HG03095 (cell line): ENCODE results near the gene RHCE.
A peak's percentile ranks its signal among the peaks of the same experiment; 100 is the strongest.
"Not testable (repeated sequence)": the region's sequence is repeated elsewhere in the genome, so short reads cannot be mapped to it uniquely, and the experiment has no call there.

Source experiments
- ATAC-seq: cut with Tn5 transposase; IDR thresholded peaks from one replicate; pipeline ENCODE4 v1.9.1; 2021; ENCODE audit warnings: moderate library complexity; ENCODE audit not compliant: unreplicated experiment

The RHCE gene

DNA sequence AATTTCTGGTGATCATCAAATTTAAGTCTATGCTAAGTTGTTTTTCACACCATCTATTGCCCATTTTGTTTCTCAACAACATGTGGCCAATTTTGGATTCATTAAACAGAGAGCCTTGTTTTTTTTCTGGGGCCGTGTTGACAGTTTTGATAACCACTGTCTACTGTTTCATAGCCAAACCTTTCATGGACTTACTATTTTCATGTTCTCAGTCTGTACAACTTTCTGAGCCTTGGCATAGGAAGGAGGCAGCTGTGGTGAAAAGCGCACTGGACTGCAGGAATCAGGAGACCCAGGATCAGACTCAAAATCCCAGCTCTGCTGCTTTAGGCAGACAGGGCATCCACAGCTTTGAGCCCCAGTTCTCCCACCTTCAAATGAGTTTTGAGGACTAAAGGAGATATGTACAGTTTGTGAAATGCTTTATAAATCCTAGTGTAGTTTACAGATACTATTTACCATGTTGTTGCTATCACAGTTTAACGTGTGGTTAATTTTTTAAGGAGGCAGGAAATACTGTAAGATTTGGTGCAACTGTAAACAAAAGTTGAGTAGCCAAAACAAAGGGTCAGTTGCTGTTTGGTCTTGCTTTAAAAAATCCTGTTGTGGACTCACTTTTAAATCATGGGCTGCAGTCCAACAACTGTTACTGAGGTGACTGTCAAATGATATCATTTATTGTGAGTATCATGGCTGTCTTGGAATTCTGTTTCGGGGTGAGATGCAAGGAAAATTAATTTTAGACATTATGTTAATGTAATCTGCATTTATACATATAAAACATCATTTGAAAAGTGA lies 13.0 kb upstream of the RHCE start:
- ATAC-seq = no peak

DNA sequence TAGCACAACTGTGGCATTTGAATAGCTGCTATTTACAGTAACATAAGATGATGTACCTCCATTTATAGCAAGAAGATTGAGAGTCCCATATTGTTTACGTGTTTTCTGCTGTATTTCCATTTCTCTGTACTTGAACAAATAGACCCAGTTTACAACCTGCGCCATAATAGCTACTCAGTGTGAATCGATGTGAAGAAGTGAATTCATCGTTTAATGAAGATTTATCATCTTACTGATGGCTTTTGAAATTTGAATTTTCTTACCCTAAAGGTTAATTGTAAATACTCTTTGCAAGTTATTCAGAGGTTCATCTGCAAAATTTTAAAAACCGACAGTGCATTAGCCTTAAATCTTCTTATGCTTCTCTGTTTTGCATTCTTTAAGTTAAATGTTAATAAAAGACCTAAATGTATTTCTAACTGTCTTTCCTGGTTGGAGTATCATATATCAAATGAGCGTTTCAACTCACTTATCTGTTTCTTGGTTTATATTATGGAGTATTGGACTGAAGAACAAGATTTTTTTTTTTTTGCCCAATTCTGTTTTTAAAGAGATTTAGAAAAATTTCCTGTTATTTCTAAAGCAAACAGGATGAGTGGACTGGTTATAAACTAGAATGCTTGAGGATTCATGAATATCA lies 12.2 kb upstream of the RHCE start:
- ATAC-seq = no peak

DNA sequence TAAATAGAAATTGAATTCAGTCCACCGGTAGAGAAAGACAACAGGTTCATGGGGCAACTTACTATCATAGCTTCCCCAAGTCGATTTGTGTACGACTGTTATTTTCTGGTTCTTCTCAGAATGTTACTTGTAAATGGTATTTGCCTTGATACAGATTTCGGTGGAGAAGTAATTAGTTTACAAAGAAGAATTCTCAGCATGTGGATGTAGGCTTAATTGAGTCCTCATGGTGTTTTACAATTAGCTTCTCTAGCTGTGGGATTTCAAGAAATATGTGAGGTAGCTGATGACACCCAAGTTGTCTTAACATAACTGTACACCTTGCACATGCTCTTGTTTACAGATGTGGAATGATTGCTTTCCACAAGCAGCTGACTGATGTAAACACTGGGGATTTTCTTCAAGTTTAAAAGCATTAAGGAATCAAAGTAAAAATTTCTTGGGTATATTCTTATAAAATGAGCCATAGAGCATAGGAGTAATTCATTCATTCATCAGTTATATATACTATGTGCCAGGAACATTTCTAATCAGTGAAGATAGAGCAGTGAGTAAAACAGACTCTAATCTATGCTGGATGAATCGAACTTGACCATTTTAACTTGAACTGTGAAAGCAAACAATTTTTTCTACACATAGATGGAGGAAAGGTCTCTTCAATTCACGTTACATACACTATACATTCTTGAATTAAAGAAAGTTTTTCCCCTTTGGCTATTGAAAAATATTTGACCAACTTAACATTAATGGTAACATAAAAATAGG lies 11.5 kb upstream of the RHCE start:
- ATAC-seq = no peak

- peak; percentile 22 for ATAC-seq
These were observed 10.6 kb upstream of the RHCE start for GRCh38 chr1:25430967-25431881.

DNA sequence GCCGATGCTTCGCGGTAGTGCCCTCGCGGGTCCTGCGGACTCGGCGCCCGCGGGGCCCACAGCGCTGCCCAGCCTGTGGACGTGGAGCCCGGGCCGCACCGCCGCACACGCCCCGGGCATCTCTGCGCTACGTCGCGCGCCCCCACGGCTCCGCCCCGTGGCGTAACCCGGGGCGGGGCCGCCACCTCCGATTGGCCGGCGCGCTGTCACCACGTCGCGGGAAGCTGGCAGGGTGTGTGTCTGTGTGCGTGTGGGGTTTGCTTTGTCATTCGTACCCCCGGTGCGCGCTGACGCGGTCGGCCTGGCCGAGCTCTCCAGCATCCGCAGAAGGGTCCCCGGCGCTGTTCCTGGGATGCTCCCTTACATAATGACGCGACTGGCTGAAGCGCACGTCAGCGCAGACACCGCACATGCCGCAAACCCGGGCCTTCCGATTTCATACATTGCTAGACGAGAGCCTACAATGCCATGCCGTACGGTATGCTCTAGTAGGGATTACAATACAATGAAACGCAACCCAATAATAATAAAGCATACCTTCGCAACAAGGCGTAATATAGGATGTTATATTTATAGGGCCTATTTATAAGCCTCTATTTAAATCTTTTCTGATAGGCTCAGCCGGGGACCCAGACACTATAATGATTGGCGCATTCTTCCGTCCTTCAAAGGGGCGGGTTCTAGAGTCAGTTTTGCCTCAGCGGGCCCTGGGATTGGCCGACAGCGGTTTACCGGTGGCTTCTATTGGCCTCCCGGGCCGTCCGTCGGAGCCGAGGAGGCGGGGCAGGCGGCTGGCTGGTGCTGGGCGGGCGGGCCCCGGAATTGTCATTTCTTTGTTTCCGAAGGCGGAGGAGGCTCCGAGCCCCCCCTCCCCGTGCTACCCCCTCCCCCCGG lies 9.7 kb upstream of the RHCE start, which contains the start of gene MACO1:
Gene MACO1, plus strand, starts transcription at position 825 of the 894 bp plus-strand sequence. CDS start 202 bp downstream, outside the sequence.
- ATAC-seq = peak; percentile 81

GRCh38 chr1:25428475-25429166 lies 8.0 kb upstream of the RHCE start:
- no peak for ATAC-seq

GRCh38 chr1:25427696-25428095 lies 7.1 kb upstream of the RHCE start:
- ATAC-seq = no peak

- ATAC-seq = no peak
These were observed 4.8 kb upstream of the RHCE start for GRCh38 chr1:25425098-25426085.

DNA sequence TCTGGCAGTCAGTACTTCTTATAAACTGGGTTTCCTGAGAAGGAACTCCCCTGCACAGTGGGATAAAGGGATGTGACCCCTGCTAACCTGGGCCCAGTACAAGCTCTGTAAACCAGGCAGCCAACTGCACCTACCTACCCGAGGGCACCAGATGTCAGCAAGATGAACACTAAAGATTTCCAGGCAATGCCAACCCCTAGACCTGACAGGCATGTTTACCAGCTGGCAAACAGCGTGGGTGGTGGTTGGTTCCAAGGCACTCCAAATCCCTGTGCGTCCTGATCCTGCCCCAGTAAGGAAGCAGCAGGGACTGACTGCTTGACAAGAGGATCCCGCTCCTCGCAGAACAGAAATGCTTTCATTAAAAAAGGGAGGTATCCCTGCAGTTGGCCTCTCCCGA lies 2.6 kb upstream of the RHCE start:
- ATAC-seq = not testable (repeated sequence)

GRCh38 chr1:25419339-25419738 lies 1.3 kb downstream of the RHCE start:
- ATAC-seq = not testable (repeated sequence)

- not testable (repeated sequence) for ATAC-seq
These were observed 3.3 kb downstream of the RHCE start for GRCh38 chr1:25417280-25417679.

DNA sequence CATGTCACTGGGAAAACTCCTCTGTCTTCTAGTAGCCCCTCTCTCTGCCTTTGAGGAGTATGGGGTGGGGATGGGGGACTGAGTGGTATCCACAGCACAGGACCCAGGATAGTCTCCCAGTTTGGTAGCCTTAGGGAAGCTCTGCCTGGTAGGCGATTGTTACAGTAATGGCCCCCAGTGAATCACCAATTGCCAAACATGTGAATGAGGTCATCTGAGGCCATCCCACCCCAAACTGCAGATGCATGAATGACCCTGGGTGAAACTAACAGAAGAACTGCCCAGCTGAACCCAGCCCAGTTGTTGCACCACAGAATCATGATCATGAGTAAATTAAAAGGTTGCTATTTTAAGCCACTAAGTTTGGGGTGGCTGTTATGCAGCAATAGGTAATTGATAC lies 6.0 kb downstream of the RHCE start:
- not testable (repeated sequence) for ATAC-seq

DNA sequence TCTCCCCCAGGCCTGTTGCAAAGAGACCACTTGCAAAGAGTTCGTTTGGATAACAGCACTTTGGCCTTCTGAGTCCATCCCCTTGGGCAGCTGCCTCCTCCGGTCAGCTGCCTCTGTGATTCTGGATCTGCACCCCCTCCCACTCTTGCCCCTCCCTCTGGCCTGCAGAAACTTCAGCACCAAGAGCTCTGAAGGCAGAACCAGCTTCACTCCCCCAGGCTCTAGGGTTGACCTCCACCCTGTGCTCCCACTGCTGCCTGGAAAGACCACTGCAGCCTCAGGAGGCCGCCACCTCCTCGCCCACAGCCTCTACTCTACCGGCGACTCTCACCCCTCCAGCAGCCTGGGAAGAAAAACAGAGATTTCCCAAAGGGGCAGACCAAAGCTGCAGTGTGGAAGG lies 6.5 kb downstream of the RHCE start:
- ATAC-seq = not testable (repeated sequence)

GRCh38 chr1:25412872-25413623 lies 7.6 kb downstream of the RHCE start:
- ATAC-seq = not testable (repeated sequence)

DNA sequence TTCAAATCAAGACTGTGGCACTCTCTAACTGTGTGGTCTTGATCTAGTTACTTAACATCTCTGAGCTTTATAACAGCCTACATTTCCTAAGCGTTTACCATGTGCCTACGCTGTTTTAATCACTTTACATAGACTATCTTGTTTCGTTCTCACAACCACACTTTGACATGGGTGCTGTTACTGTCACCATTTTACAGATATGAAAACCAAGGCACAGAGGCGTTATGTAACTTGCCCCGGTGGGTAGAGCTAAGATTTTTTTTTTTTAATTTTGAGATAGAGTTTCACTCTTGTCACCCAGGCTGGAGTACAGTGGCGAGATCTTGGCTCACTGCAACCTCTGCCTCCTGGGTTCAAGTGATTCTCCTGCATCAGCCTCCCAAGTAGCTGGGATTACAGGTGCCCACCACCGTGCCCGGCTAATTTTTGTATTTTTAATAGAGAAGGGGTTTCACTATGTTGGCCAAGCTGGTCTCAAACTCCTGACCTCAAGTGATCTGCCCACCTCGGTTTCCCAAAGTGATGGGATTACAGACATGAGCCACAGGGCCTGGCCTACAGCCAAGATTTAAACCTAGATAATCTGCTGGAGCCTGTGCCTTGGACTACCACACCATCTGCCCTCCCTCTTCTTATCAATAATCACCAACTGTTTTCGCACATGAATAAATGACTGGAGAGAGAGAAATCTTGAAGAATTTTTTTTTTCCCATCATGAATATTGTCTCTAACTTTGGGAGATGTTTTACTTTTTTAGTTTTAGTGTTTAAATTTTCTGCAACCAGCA lies 10.8 kb downstream of the RHCE start:
- ATAC-seq = not testable (repeated sequence)

DNA sequence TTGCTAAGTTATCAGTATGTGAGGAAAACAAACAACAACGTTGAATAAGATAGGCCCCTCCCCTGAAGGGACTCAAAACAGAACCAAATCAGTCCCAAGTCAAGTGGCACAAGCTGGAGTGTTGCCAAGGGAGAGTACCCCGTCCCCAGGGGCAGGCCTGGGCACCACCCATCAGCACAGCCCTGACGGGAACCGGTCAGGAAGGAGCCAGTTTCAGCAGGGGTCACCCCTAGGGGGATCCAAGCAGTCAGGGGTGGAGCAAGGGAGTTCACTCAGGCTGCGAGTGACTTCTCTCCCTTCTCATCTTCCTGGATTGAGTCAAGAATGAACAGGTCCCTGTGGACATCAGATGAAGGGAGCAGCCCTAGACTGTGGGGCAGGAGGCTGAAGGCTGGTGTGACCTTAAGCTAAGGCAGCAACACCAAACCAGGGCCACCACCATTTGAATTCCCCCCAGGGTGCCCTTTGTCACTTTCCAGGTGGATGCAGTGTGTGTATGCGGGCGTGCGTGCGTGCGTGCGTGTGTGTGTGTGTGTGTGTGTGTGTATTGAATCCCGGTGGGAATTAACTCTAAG lies 14.8 kb downstream of the RHCE start:
- not testable (repeated sequence) for ATAC-seq
